Fibroblast of lung (primary cell): ENCODE results near the gene TEAD3.

Source experiments
- EZH2 ChIP-seq: IDR thresholded peaks from 2 replicates; pipeline ENCODE4 v1.5.1; 2012; ENCODE audit warnings: low read length, control low read depth, mild to moderate bottlenecking; ENCODE audit errors: missing control alignments
- TF ChIP-seq, protein P1 (sequence below), 2 donors: IDR thresholded peaks in 1 of 2; conservative IDR thresholded peaks in 1 of 2; 1 replicate in 1 of 2; 2 replicates in 1 of 2; pipeline ENCODE4 v1.5.1; 2011 to 2012; ENCODE audit warnings: low read length in 2 of 2, control low read depth in 1 of 2, inconsistent platforms in 1 of 2, low read depth in 1 of 2, mild to moderate bottlenecking in 1 of 2

DNA sequence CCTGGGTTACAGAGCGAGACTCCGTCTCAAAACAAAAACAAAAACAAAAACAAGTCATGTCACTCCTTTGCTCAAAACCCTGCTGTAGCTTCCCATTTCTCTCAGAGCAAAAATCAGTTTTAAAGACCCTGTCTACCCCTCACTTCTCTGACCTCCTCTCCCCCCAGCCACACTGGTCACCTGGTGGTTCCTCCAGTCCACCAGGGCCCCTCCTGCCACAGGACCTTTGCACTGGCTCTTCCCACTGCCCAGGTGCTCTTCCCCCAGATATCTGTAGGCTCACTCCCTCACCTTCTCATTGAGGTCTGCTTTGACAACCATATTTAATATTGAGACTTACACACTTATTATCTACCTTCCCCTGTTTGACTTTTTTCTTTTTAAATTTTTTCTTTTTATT, 4.9 kb upstream of the TEAD3 start:
- TF ChIP-seq, protein P1, sequence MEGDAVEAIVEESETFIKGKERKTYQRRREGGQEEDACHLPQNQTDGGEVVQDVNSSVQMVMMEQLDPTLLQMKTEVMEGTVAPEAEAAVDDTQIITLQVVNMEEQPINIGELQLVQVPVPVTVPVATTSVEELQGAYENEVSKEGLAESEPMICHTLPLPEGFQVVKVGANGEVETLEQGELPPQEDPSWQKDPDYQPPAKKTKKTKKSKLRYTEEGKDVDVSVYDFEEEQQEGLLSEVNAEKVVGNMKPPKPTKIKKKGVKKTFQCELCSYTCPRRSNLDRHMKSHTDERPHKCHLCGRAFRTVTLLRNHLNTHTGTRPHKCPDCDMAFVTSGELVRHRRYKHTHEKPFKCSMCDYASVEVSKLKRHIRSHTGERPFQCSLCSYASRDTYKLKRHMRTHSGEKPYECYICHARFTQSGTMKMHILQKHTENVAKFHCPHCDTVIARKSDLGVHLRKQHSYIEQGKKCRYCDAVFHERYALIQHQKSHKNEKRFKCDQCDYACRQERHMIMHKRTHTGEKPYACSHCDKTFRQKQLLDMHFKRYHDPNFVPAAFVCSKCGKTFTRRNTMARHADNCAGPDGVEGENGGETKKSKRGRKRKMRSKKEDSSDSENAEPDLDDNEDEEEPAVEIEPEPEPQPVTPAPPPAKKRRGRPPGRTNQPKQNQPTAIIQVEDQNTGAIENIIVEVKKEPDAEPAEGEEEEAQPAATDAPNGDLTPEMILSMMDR (conservative IDR thresholded peaks at IDR 0.05 in 1 of 2, IDR thresholded peaks at IDR 0.05 in 1 of 2; ENCODE audit: low read depth in 1 of 2, low read length in 2 of 2) = no peak
- no peak for TF ChIP-seq EZH2
